GM12892 (cell line): ENCODE data around the gene PLEKHA8.

Source experiments
- POLR2A ChIP-seq: IDR thresholded peaks from 2 replicates; pipeline ENCODE4 v1.6.1; 2011; ENCODE audit warnings: low read depth, low read length, control low read depth
- TAF1 ChIP-seq: IDR thresholded peaks from 2 replicates; pipeline ENCODE4 v1.6.1; 2011; ENCODE audit warnings: low read depth, mild to moderate bottlenecking, control low read depth, low read length, borderline replicate concordance

- TF ChIP-seq POLR2A, result no peak
- TF ChIP-seq TAF1, result no peak
Measured at GRCh38 chr7:30176463-30177109, 148.4 kb downstream of the PLEKHA8 start.
